HAP-1 (cell line): ENCODE measurements around the gene GTF3C5.
A peak's percentile ranks its signal among the peaks of the same experiment; 100 is the strongest.
"Not testable (repeated sequence)": the region's sequence is repeated elsewhere in the genome, so short reads cannot be mapped to it uniquely, and the experiment has no call there.

ENCODE experiments used
- DNase-seq, 2 experiments: peaks; one replicate each; pipeline ENCODE4 v3.0.0-alpha.2; 2016 to 2020; ENCODE audit warnings: low spot score in 2 of 2
- H3K27me3 ChIP-seq: fragments of 250-450 bp; sonication (Bioruptor Pico); 2 replicates; pipeline ENCODE4 v1.5.1; 2020; ENCODE audit warnings: low read depth, mild to moderate bottlenecking, moderate library complexity
- H3K36me3 ChIP-seq: fragments of 250-450 bp; sonication (Bioruptor Pico); replicated peaks from 2 replicates; pipeline ENCODE4 v1.5.1; 2020; ENCODE audit warnings: mild to moderate bottlenecking
- H3K4me1 ChIP-seq: fragments of 250-450 bp; sonication (Bioruptor Pico); 2 replicates; pipeline ENCODE4 v1.5.1; 2020; ENCODE audit warnings: mild to moderate bottlenecking
- H3K4me3 ChIP-seq: fragments of 250-450 bp; sonication (Bioruptor Pico); 2 replicates; pipeline ENCODE4 v1.5.1; 2020; ENCODE audit warnings: mild to moderate bottlenecking, moderate library complexity
- H3K9me3 ChIP-seq: fragments of 250-450 bp; sonication (Bioruptor Pico); 2 replicates; pipeline ENCODE4 v1.5.1; 2020; ENCODE audit warnings: mild to moderate bottlenecking, moderate library complexity
- in situ Hi-C: fragments of 300-500 bp; cut with MboI; formaldehyde crosslinking; loops from 3 replicates; pipeline ENCODE4 v1.14.3; 2020; ENCODE audit warnings: low sequenced_read_pairs, inconsistent platforms, mixed read lengths

Gene GTF3C5

GRCh38 chr9:133094351-133094750, 63.6 kb downstream of the GTF3C5 start:
- H3K4me3 ChIP-seq, in situ Hi-C loops, H3K27me3 ChIP-seq, DNase-seq, H3K4me1 ChIP-seq: not testable (repeated sequence)
- H3K9me3 ChIP-seq: peaks cover 14% of the 10 kb centered on the region
- H3K36me3 ChIP-seq: peaks cover 19% of the 10 kb centered on the region

GRCh38 chr9:133094842-133095393, 64.1 kb downstream of the GTF3C5 start:
- Histone ChIP-seq H3K36me3 (peaks cover 23% of the 10 kb centered on the region), H3K4me1 (no peaks in the 10 kb centered on the region), H3K4me3 (no peak overlapping the region), H3K27me3 (no peaks in the 10 kb centered on the region), H3K9me3 (peaks cover 14% of the 10 kb centered on the region)
- in situ Hi-C loops: no loop called here
- no peak for DNase-seq

- H3K9me3 ChIP-seq: peaks cover 14% of the 10 kb centered on the region
- H3K4me3 ChIP-seq: no peak overlapping the region
- in situ Hi-C loops: no loop called here
- no peaks in the 10 kb centered on the region for H3K4me1 ChIP-seq
- H3K27me3 ChIP-seq: no peaks in the 10 kb centered on the region
- DNase-seq: no peak
- H3K36me3 ChIP-seq: peaks cover 56% of the 10 kb centered on the region
Measured at GRCh38 chr9:133098104-133098754, 67.4 kb downstream of the GTF3C5 start.

GRCh38 chr9:133098871-133099270, 68.1 kb downstream of the GTF3C5 start:
- peaks cover 62% of the 10 kb centered on the region for H3K36me3 ChIP-seq
- peaks cover 14% of the 10 kb centered on the region for H3K9me3 ChIP-seq
- DNase-seq: no peak
- in situ Hi-C loops: no loop called here
- H3K4me1 ChIP-seq: no peaks in the 10 kb centered on the region
- no peak overlapping the region for H3K4me3 ChIP-seq
- no peaks in the 10 kb centered on the region for H3K27me3 ChIP-seq

GRCh38 chr9:133099726-133100505, 69.1 kb downstream of the GTF3C5 start:
- H3K27me3 ChIP-seq: no peaks in the 10 kb centered on the region
- H3K4me1 ChIP-seq: no peaks in the 10 kb centered on the region
- peaks cover 14% of the 10 kb centered on the region for H3K9me3 ChIP-seq
- H3K4me3 ChIP-seq: no peak overlapping the region
- in situ Hi-C loops: no loop called here
- H3K36me3 ChIP-seq: peaks cover 63% of the 10 kb centered on the region
- no peak for DNase-seq

- in situ Hi-C loops: no loop called here
- peaks cover 68% of the 10 kb centered on the region for H3K36me3 ChIP-seq
Measured at GRCh38 chr9:133100506-133101355, 69.9 kb downstream of the GTF3C5 start.

GRCh38 chr9:133101356-133102189, 70.8 kb downstream of the GTF3C5 start:
- in situ Hi-C loops: no loop called here
- Histone ChIP-seq H3K4me1 (no peaks in the 10 kb centered on the region), H3K36me3 (peaks cover 72% of the 10 kb centered on the region), H3K4me3 (no peak overlapping the region), H3K9me3 (0 out of 2 replicates have a peak, but pooled peaks cover 2% of the 10 kb centered on the region), H3K27me3 (no peaks in the 10 kb centered on the region)
- no peak for DNase-seq

More at GRCh38 chr9:133100506-133101355, 69.9 kb downstream of the GTF3C5 start:
- no peak overlapping the region for H3K4me3 ChIP-seq
- H3K4me1 ChIP-seq: no peaks in the 10 kb centered on the region
- H3K9me3 ChIP-seq: peaks cover 10% of the 10 kb centered on the region
- DNase-seq: no peak
- H3K27me3 ChIP-seq: no peaks in the 10 kb centered on the region

- Histone ChIP-seq H3K36me3 (peaks cover 76% of the 10 kb centered on the region), H3K4me1 (no peaks in the 10 kb centered on the region), H3K9me3 (no peaks in the 10 kb centered on the region), H3K4me3 (no peak overlapping the region), H3K27me3 (no peaks in the 10 kb centered on the region)
- no peak for DNase-seq
- in situ Hi-C loops: no loop called here
Measured at GRCh38 chr9:133102190-133103021, 71.6 kb downstream of the GTF3C5 start.

GRCh38 chr9:133103183-133103986, 72.6 kb downstream of the GTF3C5 start:
- DNase-seq: peak in 1 of 2 experiments; percentile 62
- H3K4me3 ChIP-seq: no peak overlapping the region
- no peaks in the 10 kb centered on the region for H3K9me3 ChIP-seq
- H3K36me3 ChIP-seq: peaks cover 75% of the 10 kb centered on the region
- H3K27me3 ChIP-seq: no peaks in the 10 kb centered on the region
- in situ Hi-C loops: no loop called here
- no peaks in the 10 kb centered on the region for H3K4me1 ChIP-seq

- no peak for DNase-seq
- H3K9me3 ChIP-seq: no peaks in the 10 kb centered on the region
- H3K27me3 ChIP-seq: no peaks in the 10 kb centered on the region
- in situ Hi-C loops: no loop called here
- H3K4me3 ChIP-seq: no peak overlapping the region
- peaks cover 74% of the 10 kb centered on the region for H3K36me3 ChIP-seq
- no peaks in the 10 kb centered on the region for H3K4me1 ChIP-seq
Measured at GRCh38 chr9:133103987-133104505, 73.2 kb downstream of the GTF3C5 start.

GRCh38 chr9:133104718-133105460, 74.1 kb downstream of the GTF3C5 start:
- Histone ChIP-seq H3K4me1 (no peaks in the 10 kb centered on the region), H3K4me3 (no peak overlapping the region), H3K9me3 (no peaks in the 10 kb centered on the region), H3K27me3 (no peaks in the 10 kb centered on the region), H3K36me3 (peaks cover 70% of the 10 kb centered on the region)
- no peak for DNase-seq
- in situ Hi-C loops: no loop called here
